GM04503 (cell line): ENCODE data around the gene RFTN2.
"Not testable (repeated sequence)": the region's sequence is repeated elsewhere in the genome, so short reads cannot be mapped to it uniquely, and the experiment has no call there.

Experiments used
- DNase-seq: peaks from one replicate; pipeline ENCODE4 v3.0.0-alpha.2; 2012; ENCODE audit warnings: low read depth

The RFTN2 gene

GRCh38 chr2:197604117-197604860 lies 71.1 kb downstream of the RFTN2 start:
- no peak for DNase-seq

GRCh38 chr2:197601726-197602125 lies 73.7 kb downstream of the RFTN2 start:
- no peak for DNase-seq

- DNase-seq = no peak
Measured at GRCh38 chr2:197600306-197600705, 75.1 kb downstream of the RFTN2 start.

GRCh38 chr2:197599285-197599965 lies 76.0 kb downstream of the RFTN2 start:
- no peak for DNase-seq

- DNase-seq = no peak
Measured at GRCh38 chr2:197598450-197598849, 76.9 kb downstream of the RFTN2 start.

GRCh38 chr2:197597166-197597565 lies 78.2 kb downstream of the RFTN2 start:
- no peak for DNase-seq

- no peak for DNase-seq
Measured at GRCh38 chr2:197596766-197597165, 78.6 kb downstream of the RFTN2 start.

- no peak for DNase-seq
Measured at GRCh38 chr2:197591339-197592072, 83.9 kb downstream of the RFTN2 start.

- DNase-seq = not testable (repeated sequence)
Measured at GRCh38 chr2:197587255-197587654, 88.1 kb downstream of the RFTN2 start.

- DNase-seq = not testable (repeated sequence)
Measured at GRCh38 chr2:197580166-197580565, 95.2 kb downstream of the RFTN2 start.

GRCh38 chr2:197578294-197578693 lies 97.1 kb downstream of the RFTN2 start:
- not testable (repeated sequence) for DNase-seq

- DNase-seq = no peak
Measured at GRCh38 chr2:197577446-197577845, 97.9 kb downstream of the RFTN2 start.

- DNase-seq = peak; percentile 46
Measured at GRCh38 chr2:197576631-197577030, 98.8 kb downstream of the RFTN2 start.

- DNase-seq = no peak
Measured at GRCh38 chr2:197575987-197576386, 99.4 kb downstream of the RFTN2 start.

- DNase-seq = no peak
Measured at GRCh38 chr2:197573608-197574007, 101.8 kb downstream of the RFTN2 start.

- DNase-seq = no peak
Measured at GRCh38 chr2:197571627-197572271, 103.6 kb downstream of the RFTN2 start.

- DNase-seq = no peak
Measured at GRCh38 chr2:197560146-197560665, 115.2 kb downstream of the RFTN2 start.

GRCh38 chr2:197559681-197560080 lies 115.7 kb downstream of the RFTN2 start:
- DNase-seq = no peak

- no peak for DNase-seq
Measured at GRCh38 chr2:197558393-197558792, 117.0 kb downstream of the RFTN2 start.

- peak; percentile 42 for DNase-seq
Measured at GRCh38 chr2:197556456-197556855, 118.9 kb downstream of the RFTN2 start.

GRCh38 chr2:197555467-197555866 lies 119.9 kb downstream of the RFTN2 start:
- DNase-seq = no peak

- DNase-seq = not testable (repeated sequence)
Measured at GRCh38 chr2:197551260-197551659, 124.1 kb downstream of the RFTN2 start.
